HG02642 (cell line): ENCODE data around the gene ZNF672.
"Not testable (repeated sequence)": the region's sequence is repeated elsewhere in the genome, so short reads cannot be mapped to it uniquely, and the experiment has no call there.

Experiments
- ATAC-seq: cut with Tn5 transposase; IDR thresholded peaks from one replicate; pipeline ENCODE4 v1.9.1; 2021; ENCODE audit warnings: mild to moderate bottlenecking; ENCODE audit not compliant: unreplicated experiment, poor library complexity

The ZNF672 gene

GRCh38 chr1:248837781-248838356, at the start of gene ZNF672:
Gene ZNF672, plus strand, starts transcription at chr1:248838224. Its CDS starts 9,051 bp downstream, at chr1:248847275.
- peak; percentile 87 for ATAC-seq

GRCh38 chr1:248788327-248788726, 49.7 kb upstream of the ZNF672 start:
- no peak for ATAC-seq

DNA sequence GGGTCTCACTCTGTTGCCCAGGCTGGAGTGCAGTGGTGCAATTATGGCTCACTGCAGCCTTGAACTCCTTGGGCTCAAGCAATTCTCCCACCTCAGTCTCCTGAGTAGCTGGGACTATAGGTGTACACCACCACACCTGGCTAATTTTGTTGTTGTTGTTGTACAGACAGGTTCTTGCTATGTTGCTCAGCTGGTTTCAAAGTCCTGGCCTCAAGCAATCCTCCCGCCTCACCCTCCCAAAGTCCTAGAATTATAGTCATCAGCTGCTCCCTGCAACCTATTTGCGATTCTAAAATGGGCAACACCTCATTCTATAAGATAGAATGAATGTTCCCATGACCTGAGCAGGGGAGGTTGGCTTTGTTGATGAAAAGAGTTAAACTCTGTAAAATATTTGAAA, 48.7 kb upstream of the ZNF672 start:
- not testable (repeated sequence) for ATAC-seq

- ATAC-seq: no peak
Observed at GRCh38 chr1:248790456-248790855, 47.6 kb upstream of the ZNF672 start.

GRCh38 chr1:248791010-248791409, 47.0 kb upstream of the ZNF672 start:
- no peak for ATAC-seq

DNA sequence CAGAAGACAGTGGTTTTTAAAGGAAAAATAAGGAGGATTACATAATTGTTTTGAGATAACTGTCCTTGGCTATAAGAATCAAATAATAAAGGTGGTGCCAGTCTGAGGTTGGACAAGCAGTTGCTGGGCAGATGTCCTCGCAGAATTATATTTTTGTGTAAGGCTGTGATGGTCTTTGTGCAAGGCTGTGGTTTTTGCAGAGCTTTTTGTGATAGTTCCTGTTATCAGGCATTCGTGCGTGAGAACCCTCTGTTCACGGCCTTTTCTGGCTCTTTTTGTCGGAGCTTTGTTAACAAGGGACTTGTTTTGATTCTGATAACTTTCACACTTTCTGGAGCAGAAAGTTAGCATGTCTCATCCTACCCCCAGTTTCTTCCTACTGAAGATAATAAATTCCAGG, 45.7 kb upstream of the ZNF672 start:
- ATAC-seq: no peak

GRCh38 chr1:248793592-248793991, 44.4 kb upstream of the ZNF672 start:
- peak; percentile 92 for ATAC-seq

GRCh38 chr1:248794663-248795062, 43.4 kb upstream of the ZNF672 start:
- not testable (repeated sequence) for ATAC-seq

- ATAC-seq: no peak
Observed at GRCh38 chr1:248798791-248799190, 39.2 kb upstream of the ZNF672 start.

DNA sequence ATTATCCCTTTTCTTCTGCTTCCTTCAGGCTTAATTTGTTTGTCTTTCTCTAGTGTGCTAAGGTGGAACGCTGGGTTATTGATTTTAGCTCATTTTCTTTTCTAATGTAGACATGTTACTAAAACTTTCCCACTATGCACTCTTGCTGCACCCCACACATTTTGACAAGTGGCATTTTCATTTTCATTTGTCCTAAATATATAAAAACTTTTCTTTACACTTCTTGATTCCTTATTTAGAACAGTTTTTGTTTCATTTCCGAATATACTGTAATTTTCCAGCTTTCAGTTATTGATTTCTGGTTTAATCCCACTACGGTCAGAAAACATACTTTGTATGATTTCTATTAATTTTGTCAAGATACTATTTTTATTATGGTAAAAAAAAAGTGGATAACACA, 37.6 kb upstream of the ZNF672 start:
- ATAC-seq: no peak

DNA sequence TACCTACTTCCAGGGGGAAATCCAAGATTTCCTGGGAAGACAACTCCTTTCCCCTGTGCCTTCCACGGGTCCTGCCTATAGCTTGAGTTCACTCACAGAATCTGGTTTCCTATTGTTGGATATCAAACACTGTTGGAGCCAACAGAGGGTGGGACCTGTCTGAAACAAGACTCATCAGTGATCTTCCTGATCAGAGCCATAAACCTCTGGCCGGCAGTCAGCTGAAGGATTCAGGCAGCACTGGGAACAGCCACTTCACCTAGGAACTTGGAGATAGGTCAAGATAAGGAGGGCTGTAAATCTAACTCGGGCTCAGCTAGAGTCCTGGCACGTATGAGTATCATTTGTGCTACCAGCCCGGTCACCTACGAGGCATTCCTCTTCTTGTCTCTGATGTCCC, 35.6 kb upstream of the ZNF672 start:
- ATAC-seq: no peak

GRCh38 chr1:248803501-248803900, 34.5 kb upstream of the ZNF672 start:
- not testable (repeated sequence) for ATAC-seq

GRCh38 chr1:248804771-248805681, 33.0 kb upstream of the ZNF672 start:
- ATAC-seq: peak; percentile 87

DNA sequence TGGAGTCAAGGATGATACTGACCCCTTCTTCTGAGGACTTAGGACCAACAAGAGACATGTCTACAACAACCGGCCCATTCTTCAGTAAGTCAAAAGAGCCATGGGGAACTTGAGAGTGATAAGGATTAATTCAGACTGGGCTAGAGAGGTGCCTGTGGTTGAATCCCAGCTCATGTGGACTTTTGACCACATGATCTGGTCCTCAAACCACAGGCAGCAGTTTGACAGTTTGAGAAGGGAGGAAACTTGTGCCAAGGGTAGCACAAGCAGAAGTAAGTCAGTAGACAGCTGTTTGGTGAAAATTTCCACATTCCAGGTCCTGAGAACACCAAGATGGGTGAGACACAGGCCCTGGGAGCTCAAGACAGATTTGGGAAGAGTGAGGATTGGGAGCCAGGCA, 32.1 kb upstream of the ZNF672 start:
- ATAC-seq: no peak

- peak; percentile 58 for ATAC-seq
Observed at GRCh38 chr1:248807067-248807737, 30.8 kb upstream of the ZNF672 start.

DNA sequence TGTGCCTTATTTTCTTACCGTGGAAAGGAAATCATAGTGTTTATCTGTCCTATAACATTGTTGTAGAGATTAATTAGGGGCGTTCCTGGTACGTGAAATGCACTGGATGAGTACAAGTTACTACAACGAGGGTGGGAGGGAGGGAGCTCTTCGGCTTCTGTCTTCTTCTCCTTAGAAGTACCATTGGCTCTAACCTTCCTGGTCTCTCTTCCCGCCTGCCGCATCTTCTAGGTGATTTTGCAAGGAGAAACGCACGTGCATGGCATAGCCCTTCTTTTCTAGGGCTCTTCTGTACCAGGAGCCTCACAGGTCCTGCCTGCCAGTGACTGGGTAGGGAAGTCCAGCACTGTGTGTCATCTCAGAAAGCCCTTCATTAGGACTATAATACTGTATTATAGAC, 29.1 kb upstream of the ZNF672 start:
- no peak for ATAC-seq

DNA sequence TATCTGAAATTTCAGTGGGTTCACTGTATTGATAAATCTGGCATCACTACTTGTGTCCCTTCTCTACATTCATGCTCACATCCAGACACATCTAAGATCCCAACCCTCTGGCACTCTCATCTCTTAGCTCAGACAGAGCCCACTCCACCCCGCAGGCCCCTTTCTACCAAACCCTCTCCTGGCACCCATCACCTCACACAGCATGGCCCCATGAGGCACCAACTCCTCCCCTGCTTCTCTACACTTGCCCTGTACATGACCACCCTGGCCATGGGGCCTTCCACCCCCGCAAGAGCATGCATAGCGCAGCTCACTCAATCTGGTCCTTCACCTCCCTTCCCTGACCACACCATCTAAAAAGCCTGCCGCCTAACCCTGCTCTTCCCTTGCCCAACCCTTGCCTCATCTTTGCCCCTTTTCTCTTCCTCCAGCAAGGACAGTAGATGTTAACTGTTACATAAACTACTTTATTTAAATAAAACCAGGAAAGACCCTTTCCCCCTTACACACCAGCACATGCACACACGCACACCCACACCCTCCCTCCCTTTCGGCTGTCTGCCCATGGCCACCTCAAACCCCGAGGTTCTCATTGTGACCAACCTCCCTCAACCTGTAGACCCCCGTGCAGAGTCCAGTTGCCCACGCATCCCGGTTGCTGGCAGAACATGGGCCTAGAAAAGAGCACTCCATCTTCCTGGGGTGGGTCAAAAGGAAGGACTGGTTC, 27.9 kb upstream of the ZNF672 start:
- ATAC-seq: no peak

- no peak for ATAC-seq
Observed at GRCh38 chr1:248810727-248811513, 27.1 kb upstream of the ZNF672 start.

- ATAC-seq: no peak
Observed at GRCh38 chr1:248811514-248812490, 26.2 kb upstream of the ZNF672 start.
